Measurements from ENCODE around the gene NAV2. TPM values are rescaled to one million over a fixed set of nuclear protein-coding genes. Genes with fewer than 3 reads are reported as not detected.

Gene NAV2
- total RNA-seq, 1 experiment from 2014 or later = 2.1 TPM

- TF ChIP-seq REST (IDR thresholded peaks at IDR 0.05; ENCODE audit: low read depth) (no peak), SRF (IDR thresholded peaks at IDR 0.05; ENCODE audit: low read depth) (no peak), MAX (IDR thresholded peaks at IDR 0.05) (no peak), ZNF274 (IDR thresholded peaks at IDR 0.05; ENCODE audit: low read depth, low read length) (no peak), FOSL1 (IDR thresholded peaks at IDR 0.05; ENCODE audit: low read depth) (no peak), ZFX (IDR thresholded peaks at IDR 0.05) (no peak), YY1 (IDR thresholded peaks at IDR 0.05; ENCODE audit: extremely low read depth, insufficient replicate concordance, low read depth, low read length) (no peak), CEBPB (IDR thresholded peaks at IDR 0.05; ENCODE audit: low read depth) (no peak), TCF7L2 (IDR thresholded peaks at IDR 0.05; ENCODE audit: borderline replicate concordance, extremely low read depth, insufficient read depth, insufficient read length) (no peak)
Measured at GRCh38 chr11:19771463-19771862, 58.8 kb downstream of the NAV2 start (continued).

GRCh38 chr11:19772480-19772879, 59.8 kb downstream of the NAV2 start:
- POLR2A ChIA-PET = no interaction called here
- H3K9me2 ChIP-seq (ENCODE audit: insufficient read depth) = no peaks in the 10 kb centered on the region
- TF ChIP-seq EGR1 (IDR thresholded peaks at IDR 0.05; ENCODE audit: low read depth) (no peak), CBX3 (IDR thresholded peaks at IDR 0.05; ENCODE audit: low read depth) (no peak), TCF7L2 (IDR thresholded peaks at IDR 0.05; ENCODE audit: borderline replicate concordance, extremely low read depth, insufficient read depth, insufficient read length) (no peak), RAD21 (IDR thresholded peaks at IDR 0.05; ENCODE audit: low read depth) (no peak), CTCF (IDR thresholded peaks at IDR 0.05 in 2 of 3, conservative IDR thresholded peaks at IDR 0.05 in 1 of 3; ENCODE audit: borderline replicate concordance in 1 of 3, insufficient read depth in 1 of 3, low read depth in 2 of 3, low read length in 2 of 3) (no peak), REST (IDR thresholded peaks at IDR 0.05; ENCODE audit: low read depth) (no peak), SP1 (IDR thresholded peaks at IDR 0.05; ENCODE audit: low read depth) (no peak), YY1 (IDR thresholded peaks at IDR 0.05; ENCODE audit: extremely low read depth, insufficient replicate concordance, low read depth, low read length) (no peak), ZFX (IDR thresholded peaks at IDR 0.05) (no peak)
- H3K4me2 ChIP-seq (ENCODE audit: low read length) = no peak overlapping the region
- H3K36me3 ChIP-seq (ENCODE audit: control insufficient read depth in 1 of 2, insufficient read depth in 2 of 2, low read length in 2 of 2) = no peaks in the 10 kb centered on the region
- no peaks in the 10 kb centered on the region for H3K79me2 ChIP-seq (ENCODE audit: insufficient read depth, low read length)
- BruUV-seq (replicated peaks) = no TSS peak
- ATAC-seq (no peak), DNase-seq (ENCODE audit: low read depth, low spot score) (no peak)
- intact Hi-C loops (cut with micrococcal nuclease) = no loop called here
- no peaks in the 10 kb centered on the region for H4K20me1 ChIP-seq (ENCODE audit: insufficient read depth)
- no peak overlapping the region for H3K9ac ChIP-seq (ENCODE audit: low read length)
- peaks cover 0 to 3% of the 10 kb centered on the region in 2 experiments; a peak in 1 of 4 replicates for H3K4me1 ChIP-seq (ENCODE audit: control insufficient read depth in 1 of 2, insufficient read depth in 2 of 2, low read length in 2 of 2)
- no peak overlapping the region for H2AFZ ChIP-seq (ENCODE audit: low read depth, low read length, poor library complexity, severe bottlenecking)
- no peaks in the 10 kb centered on the region for H3K9me3 ChIP-seq (ENCODE audit: control insufficient read depth in 1 of 2, insufficient read depth in 1 of 2, low read depth in 1 of 2, low read length in 2 of 2)
- CTCF ChIA-PET = no interaction called here
- no peak overlapping the region for H3K4me3 ChIP-seq (replicated peaks in 1 of 2; ENCODE audit: low read depth in 1 of 2, low read length in 2 of 2)
- no peak overlapping the region for H3K27ac ChIP-seq (ENCODE audit: low read depth, low read length)
- H3K27me3 ChIP-seq (ENCODE audit: insufficient read depth, low read length) = peaks cover 22% of the 10 kb centered on the region
- RAD21 ChIA-PET (ENCODE audit: low non-redundant PET in 1 of 2, low total read pairs in 2 of 2, uncharacterized antibody in 2 of 2, unreplicated experiment in 2 of 2) = no interaction called here

Data from HCT116 (cell line).